ENCODE results near the gene BNIP1.

The BNIP1 gene

DNA sequence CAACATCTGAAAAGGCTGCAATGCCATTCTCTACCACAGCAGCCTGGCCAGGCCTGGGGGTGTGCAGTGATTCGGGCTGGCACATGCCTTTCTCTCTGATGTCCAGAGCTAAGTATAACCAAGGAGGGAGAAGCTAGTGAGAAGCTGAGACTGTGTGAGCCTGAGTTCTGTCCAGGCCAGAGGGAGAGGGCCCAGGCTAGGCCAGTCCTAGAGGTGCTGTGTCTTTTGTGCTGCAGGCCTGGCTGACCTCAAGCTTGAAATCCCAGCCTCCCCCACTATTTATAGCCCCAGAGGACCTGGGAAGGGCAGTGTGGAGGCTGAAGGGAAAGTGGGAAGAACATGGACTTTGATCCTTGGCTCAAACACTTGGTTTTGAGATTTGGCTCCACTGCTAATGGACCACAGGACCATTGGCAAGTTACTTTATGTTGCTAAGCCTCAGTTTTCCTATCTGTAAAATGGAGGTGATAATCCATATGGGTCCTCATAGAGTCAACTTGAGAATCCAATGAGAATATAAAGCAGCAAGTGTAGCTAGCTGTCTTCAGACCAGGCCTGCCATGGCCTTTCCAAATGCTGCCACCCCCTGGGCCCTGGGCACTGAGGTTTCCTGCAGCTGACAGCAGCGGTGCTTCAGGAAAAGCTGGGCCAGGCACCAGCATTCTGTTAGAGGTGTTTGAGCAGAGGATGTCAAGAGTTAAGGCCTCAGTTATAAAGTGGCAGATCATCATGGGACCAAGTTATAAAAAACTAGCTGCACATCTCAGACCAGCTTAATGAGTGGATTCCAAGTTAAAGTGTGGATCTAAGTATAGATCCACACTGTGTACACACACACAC, 21.1 kb downstream of the BNIP1 start:
- DNase-seq: no peak

DNA sequence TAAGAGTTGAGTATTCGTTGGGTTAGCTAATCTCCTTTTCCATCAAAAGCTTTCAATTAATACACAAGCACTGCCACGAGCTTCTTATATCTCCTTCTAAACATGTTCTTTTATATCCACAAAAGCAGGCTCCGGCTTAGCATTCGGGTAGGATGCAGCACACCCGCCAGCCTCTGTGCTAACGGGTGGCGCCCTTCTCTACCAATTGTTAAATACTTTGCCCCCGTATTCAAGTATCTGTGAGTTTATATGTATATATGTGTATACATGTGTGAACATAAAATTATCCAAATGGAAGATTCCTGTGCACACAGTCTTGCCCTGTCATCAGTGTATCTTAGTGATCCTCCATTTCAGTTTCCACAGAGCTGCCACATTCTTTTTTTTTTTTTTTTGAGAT, 27.8 kb downstream of the BNIP1 start:
- no peak for DNase-seq

DNA sequence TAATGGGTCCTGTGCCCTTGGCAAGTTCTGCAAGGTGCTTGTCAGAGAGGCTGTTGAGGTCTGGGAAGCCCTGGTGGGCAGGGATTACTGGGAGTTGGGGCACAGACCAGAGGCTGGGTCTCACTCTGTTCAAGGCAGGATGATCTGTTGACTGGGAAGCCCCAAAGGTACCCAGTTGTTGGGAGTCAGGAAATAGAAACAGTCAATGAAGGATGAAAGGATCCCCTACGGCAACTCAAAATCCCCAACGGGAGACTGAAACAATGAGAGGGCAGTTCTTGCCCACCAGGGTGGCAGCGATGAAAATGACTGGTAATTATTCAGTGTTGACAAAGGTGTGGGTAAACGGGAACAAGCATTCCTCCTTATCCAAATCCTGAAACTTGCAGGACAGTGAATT, 31.2 kb downstream of the BNIP1 start:
- DNase-seq: no peak

GRCh38 chr5:173178369-173178910, 34.1 kb downstream of the BNIP1 start:
- no peak for DNase-seq

- no peak for DNase-seq
Observed at GRCh38 chr5:173180331-173180730, 36.0 kb downstream of the BNIP1 start.

GRCh38 chr5:173187054-173187743, 42.9 kb downstream of the BNIP1 start:
- DNase-seq: no peak

- no peak for DNase-seq
Observed at GRCh38 chr5:173188280-173188679, 43.9 kb downstream of the BNIP1 start.

- no peak for DNase-seq
Observed at GRCh38 chr5:173191015-173191414, 46.7 kb downstream of the BNIP1 start.

DNA sequence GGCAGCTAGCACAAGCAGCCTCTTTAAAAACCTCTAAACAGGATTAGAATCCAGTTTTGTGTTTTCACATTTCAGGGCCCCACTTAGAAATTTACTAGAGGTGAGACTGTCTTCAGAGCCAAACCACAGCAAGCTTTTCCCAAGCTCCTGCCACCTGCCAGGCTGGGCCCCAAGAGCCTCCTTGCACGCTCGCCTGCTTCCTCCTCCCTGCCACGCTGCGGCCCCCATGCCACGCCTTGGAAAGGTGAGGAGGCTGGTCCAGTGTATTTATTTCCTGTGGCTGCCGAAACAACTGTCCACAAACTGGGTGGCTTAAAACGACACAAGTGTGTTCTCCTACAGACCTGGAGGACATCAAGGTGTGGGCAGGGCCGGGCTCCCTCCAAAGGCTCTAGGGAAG, 47.2 kb downstream of the BNIP1 start:
- DNase-seq: no peak

DNA sequence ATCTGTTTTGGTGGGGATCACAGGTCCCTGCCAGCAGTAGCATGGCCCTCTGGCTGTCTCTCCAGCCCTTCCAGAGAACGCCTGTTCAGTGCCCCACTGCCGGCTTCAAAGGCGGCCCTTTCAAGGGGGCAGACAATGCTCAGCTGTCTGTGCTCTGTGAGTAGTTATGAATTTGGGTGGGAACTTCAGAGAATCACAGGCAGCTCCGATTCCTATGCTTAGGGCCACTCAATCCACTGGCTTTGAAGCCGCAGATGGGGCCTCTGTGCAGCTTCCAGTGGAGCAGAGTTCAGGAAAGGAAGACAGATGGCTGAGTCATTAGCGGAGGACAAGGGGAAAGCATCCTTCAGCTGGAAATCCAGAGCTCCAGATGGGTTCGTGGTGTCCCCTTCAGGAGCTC, 48.2 kb downstream of the BNIP1 start:
- no peak for DNase-seq

DNA sequence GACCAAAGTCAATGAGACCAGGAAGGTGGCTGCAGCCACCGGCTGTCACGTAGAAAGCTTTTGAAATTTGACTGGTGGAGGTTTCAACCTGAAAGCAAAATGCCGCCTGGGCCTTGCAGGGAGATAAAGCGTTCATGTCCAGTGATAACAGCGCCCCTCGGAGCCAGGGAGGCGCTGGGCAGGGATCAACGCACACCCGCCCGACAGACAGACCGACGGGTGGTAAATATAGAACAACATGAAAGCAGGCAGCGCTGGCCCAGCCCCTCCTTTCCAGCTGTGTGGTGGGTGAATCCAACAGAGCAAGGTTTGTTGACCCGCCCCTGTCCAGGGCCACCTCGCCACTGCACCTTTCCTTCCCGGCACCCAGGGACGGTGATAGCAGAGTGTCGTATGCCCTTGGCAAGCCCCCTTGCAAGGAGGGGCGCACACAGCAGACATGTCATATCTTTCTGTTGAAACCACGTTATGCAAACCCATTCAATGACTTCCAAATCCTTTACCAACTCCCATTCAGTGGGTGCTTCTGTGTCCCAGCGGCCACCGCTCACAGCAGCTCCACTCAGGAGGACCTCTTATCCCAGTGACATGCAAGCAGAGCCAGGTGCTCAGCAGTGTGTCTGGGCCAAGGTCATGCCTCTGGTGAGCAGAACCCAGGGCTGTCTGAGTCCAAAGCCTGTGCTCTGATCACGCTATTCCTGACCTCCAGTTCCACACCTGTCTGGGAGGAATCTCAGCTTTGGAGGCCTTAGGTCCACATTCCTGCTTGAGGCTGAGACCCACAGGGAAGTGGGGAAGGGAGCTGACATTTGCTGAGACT, 52.0 kb downstream of the BNIP1 start:
- DNase-seq: no peak

DNA sequence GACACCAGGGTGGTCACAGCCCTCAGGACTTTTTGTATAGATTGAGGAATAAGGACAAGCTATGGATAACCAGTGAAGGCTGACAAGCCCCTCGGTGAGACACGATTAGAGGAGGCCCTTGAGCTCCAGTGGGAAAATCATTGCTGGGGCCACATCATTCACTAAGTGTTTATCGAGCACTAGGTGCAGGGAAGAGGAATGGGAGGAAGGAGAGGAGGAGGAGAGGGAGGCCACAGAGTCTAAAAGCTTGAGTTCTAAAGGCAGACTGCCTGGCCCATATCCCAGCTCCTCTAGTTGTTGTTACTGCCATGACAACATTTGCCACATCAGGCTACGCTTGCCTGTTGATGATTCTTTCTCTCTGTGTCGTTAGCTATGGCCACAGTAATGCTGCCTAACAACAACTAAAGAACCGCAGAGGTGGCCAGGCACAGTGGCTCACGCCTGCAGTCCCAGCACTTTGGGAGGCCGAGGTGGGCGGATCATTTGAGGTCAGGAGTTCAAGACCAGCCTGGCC, 53.1 kb downstream of the BNIP1 start:
- no peak for DNase-seq

- DNase-seq: no peak
Observed at GRCh38 chr5:173198049-173198448, 53.7 kb downstream of the BNIP1 start.

DNA sequence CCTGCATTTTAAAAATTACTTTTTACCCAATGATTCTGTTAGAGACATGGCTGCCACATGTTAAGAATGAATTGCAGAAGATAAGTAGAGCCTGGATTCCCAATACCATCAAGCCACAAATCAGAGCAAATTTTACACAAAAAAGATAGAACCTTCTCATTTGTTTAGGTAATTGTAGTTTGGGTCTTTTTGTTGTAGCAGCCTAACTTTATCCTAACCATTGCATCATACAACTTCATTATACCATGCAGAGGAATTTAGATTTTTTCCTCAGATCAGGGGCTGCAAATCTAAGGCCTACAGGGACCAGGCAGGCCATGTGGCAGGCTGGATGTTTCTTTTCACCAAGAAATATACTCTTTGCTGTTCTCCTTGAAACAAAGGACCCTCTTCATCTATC, 56.0 kb downstream of the BNIP1 start:
- DNase-seq: no peak

DNA sequence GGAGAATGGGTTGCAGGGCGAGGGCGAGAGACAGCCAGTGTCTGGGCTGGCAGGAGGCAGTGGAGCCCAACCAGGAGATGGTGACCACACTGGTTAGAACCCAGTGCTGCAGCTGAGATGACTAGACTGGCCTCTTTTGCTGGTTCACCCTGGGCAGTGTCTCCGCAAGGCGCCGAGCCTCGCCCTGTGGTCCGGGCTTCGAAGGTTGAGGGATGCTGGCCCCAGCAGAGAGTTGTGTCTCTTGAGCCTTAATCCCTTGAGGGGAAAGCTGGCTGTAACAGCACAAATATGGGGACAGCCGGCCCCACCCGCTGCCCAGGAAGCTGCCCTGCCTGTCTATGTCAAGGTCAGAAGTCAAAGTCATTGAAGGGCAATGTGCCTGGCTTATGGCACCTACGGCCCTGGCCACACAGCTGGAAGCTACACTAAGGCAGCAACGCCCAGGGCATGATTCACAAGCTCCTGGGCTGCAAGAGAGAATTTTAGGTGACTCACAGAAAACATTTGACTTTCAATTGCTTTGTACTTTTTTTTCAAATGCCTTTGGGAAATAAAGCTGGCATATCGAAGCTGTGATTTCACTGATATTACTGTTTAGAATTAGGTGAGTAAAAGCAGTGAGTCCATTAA, 57.4 kb downstream of the BNIP1 start:
- DNase-seq: no peak

DNA sequence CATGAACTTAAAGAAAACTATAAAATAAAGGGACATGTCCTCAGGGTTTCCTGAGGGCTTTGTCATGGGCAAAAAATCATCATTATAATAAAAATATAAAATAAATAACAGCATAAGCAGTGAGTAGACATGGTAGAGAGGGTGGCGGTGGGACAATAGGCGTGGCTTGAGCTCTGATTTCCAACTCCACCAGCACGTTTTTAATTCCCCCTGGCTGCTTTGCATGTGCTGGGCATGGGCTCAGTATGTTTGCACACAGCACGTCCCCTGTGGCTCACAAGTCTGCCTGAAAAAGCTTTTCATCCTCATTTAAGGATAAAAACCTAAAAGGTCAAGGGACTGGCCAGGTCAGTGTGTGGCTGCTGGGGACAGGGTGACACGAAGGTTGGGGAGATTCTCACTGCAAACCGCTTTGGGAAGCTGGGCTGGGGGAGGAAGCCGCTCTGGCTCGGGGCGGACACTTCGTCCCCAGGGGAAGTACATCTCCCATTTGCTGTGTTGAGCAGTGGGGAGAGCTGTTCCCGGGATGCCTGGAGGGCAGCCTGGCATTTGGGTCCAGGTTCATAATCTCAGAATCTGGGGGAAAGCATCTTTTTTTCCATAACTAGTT, 58.0 kb downstream of the BNIP1 start:
- DNase-seq: no peak

GRCh38 chr5:173204185-173204979, 60.1 kb downstream of the BNIP1 start:
- no peak for DNase-seq

- no peak for DNase-seq
Observed at GRCh38 chr5:173205916-173206315, 61.6 kb downstream of the BNIP1 start.

DNA sequence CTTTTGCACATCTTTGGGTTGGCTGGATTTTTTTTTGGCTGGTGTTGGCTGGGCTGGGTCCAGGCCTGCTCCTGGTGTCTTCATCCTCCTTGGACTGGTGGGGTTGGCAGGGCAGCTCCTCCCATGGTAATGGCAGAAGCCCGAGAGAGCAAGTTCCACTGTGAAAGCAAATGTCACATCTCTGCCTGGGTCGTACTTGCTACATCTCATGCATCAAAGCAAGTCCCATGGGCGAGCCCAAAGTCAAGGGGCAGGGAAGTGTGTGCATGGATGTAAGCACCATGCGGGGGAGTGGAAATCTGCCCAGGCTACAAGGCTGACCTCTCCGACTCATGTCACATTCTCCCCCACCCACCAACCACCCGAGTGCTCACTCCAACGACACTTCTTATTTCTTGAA, 64.0 kb downstream of the BNIP1 start:
- no peak for DNase-seq

GRCh38 chr5:173210877-173211276, 66.5 kb downstream of the BNIP1 start:
- no peak for DNase-seq

DNA sequence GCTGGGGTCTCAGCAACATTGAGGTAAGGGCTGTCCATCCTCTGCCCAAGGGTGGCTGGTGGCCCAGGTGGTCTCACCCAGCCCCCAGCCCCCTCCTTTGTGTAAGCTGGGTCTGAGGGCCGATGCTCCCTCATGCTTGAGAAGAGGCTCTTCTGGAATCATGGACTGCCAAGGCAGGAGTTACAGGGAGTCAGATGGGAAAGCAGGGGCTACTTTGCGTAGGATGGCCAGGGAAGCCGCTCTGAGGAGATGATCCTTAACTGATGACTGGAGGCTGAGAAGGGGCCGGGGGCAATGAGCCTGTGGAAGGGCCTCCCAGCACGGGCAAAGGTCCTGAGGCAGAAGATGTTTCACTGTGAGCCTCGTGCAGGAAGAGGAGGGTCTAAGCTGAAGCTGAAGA, 67.0 kb downstream of the BNIP1 start:
- DNase-seq: no peak
